Ovary (tissue), 9 donors: Measurements from ENCODE around the gene ARMC8. TPM values are rescaled to one million over a fixed set of nuclear protein-coding genes. Genes with fewer than 3 reads are reported as not detected.

Source experiments
- DNase-seq, 5 donors: peaks; one replicate each; pipeline ENCODE4 v3.0.0-alpha.2; 2019 to 2020
- H3K27ac ChIP-seq, 2 donors: fragments of 200-600 bp; one replicate each; pipeline versions ENCODE4 v1.5.1 to v1.8.0; 2019 to 2022
- H3K27me3 ChIP-seq: fragments of 200-600 bp; one replicate; pipeline ENCODE4 v1.8.0; 2022
- H3K36me3 ChIP-seq: fragments of 200-600 bp; sonication (generic); one replicate; pipeline ENCODE4 v1.5.1; 2019
- H3K4me1 ChIP-seq: one replicate; pipeline ENCODE4 v1.8.1; 2013; ENCODE audit warnings: mild to moderate bottlenecking, moderate library complexity; ENCODE audit not compliant: insufficient read depth
- H3K4me3 ChIP-seq: fragments of 200-600 bp; sonication (generic); one replicate; pipeline ENCODE4 v1.5.1; 2017
- H3K9me3 ChIP-seq, 2 donors: fragments of 200-600 bp in 1 of 2; sonication (generic) in 1 of 2; one replicate each; pipeline versions ENCODE4 v1.5.1 to v1.8.1; 2013 to 2019; ENCODE audit warnings: mild to moderate bottlenecking in 1 of 2, moderate library complexity in 1 of 2
- CTCF ChIP-seq, 3 donors: fragments of 450-650 bp in 2 of 3; fragments of 200-600 bp in 1 of 3; IDR thresholded peaks; one replicate each; pipeline versions ENCODE4 v1.5.1 to v1.8.0; 2016 to 2022; ENCODE audit warnings: antibody characterized with exemption in 3 of 3, mild to moderate bottlenecking in 1 of 3
- EP300 ChIP-seq: sonication (generic); formaldehyde crosslinking; IDR thresholded peaks from one replicate; pipeline ENCODE4 v1.6.1; 2017; ENCODE audit warnings: antibody characterized with exemption
- POLR2A ChIP-seq: fragments of 450-650 bp; IDR thresholded peaks from one replicate; pipeline ENCODE4 v1.6.1; 2017; ENCODE audit warnings: antibody characterized with exemption, mild to moderate bottlenecking, moderate library complexity
- WGBS, 3 donors: extraction: QIAGEN DNeasy Blood & Tissue Kit in 1 of 3; methylation state at CpG; one replicate each; pipeline versions ENCODE4 v1.1.5 to v1.1.7; 2013 to 2017; 5-methylcytosine and 5-hydroxymethylcytosine counted together
- intact Hi-C, 4 donors: fragments of 100-400 bp; cut with DNase I; formaldehyde crosslinking; loops; one replicate each; pipeline versions ENCODE4 v1.11.0 to v1.15.1; 2022 to 2023
- polyA plus RNA-seq, 2 donors: library from polyadenylated mRNA; stranded (reverse); fragments of 200-250 nt in 1 of 2; fragments of 350-450 nt in 1 of 2; fragmentation: Illumina TruSeq in 1 of 2; extraction: RNeasy Lipid Tissue Mini Kit (QIAGEN cat#74804) in 1 of 2; gene quantifications; one replicate each; pipeline ENCODE4 v1.2.3, GENCODE V29; 2013 to 2014
- total RNA-seq, 7 donors: library from RNA; depleted of rRNA in 2 of 7; stranded (reverse); fragments of >200 nt in 2 of 7; fragmentation: NEBNext Ultra II Directional in 3 of 7; extraction: Animal tissue kit (Norgen Biotek cat#: 25700) in 3 of 7; gene quantifications; one replicate each; pipeline versions ENCODE4 v1.1.0 to v1.2.4, GENCODE V29; 2016 to 2023
- donor health status: DM: no; HTN: no; CAD: no; lungs with moderate emphysema.
- donor health status: DM: no; HTN: no; CAD: no.
- donor health status: Bipolar disorder and iron deficiency.
- donor health status: DM: yes; HTN: yes; CAD: no.
- donor health status: DM: no; HTN: no; CAD: no.
- donor health status: DM: yes; HTN: yes; CAD: no.

ARMC8 gene
- total and polyA plus RNA-seq, 9 donors: 14.3 to 49.2 (median 42.9) TPM

- Histone ChIP-seq H3K36me3 (no peaks in the 10 kb centered on the region), H3K9me3 (no peaks in the 10 kb centered on the region), H3K27ac (peak overlapping the region; percentile 8 to 14), H3K4me1 (no peaks in the 10 kb centered on the region), H3K4me3 (peak overlapping the region; percentile 70), H3K27me3 (no peaks in the 10 kb centered on the region)
- intact Hi-C loops: no loop called here
- TF ChIP-seq CTCF (IDR thresholded peaks at IDR 0.05) (no peak), EP300 (no peak), POLR2A (no peak)
- WGBS, 3 donors: 55 to 64% (median 57%) methylated on average over 13 of the region's 13 CpGs
- DNase-seq: no peak
Measured at GRCh38 chr3:138173769-138174420, 13.2 kb upstream of the ARMC8 start.

GRCh38 chr3:138174421-138175131 is 12.5 kb upstream of the ARMC8 start, which contains the start of gene DBR1:
Gene DBR1 (minus strand): TSS chr3:138174921. CDS start chr3:138174795, 126 bp downstream.
- Histone ChIP-seq H3K4me1 (no peaks in the 10 kb centered on the region), H3K9me3 (no peaks in the 10 kb centered on the region), H3K27ac (peak within 1 kb of the TSS; percentile 8 to 14), H3K36me3 (no peaks in the 10 kb centered on the region), H3K27me3 (no peaks in the 10 kb centered on the region), H3K4me3 (peak within 1 kb of the TSS; percentile 70)
- 0 to 1% (median 0%) methylated on average over 34 to 38 of the region's 38 CpGs for WGBS, 3 donors
- intact Hi-C loops: no loop called here
- DNase-seq: peak; percentile 71 to 86 (median 76)
- no peak for TF ChIP-seq CTCF (IDR thresholded peaks at IDR 0.05)
- TF ChIP-seq POLR2A: peak; percentile 54

- H3K9me3 ChIP-seq: no peaks in the 10 kb centered on the region
- H3K4me3 ChIP-seq: no peak overlapping the region
- no peaks in the 10 kb centered on the region for H3K36me3 ChIP-seq
- intact Hi-C loops: loop anchor here in 1 of 4 donors (5.0 kb wide), 1 partner anchor 52 kb away; no protein-coding TSS in a partner anchor
- H3K27me3 ChIP-seq: no peaks in the 10 kb centered on the region
- H3K4me1 ChIP-seq: no peaks in the 10 kb centered on the region
- no peak for TF ChIP-seq POLR2A
- no peak for TF ChIP-seq EP300
- no peak for TF ChIP-seq CTCF (IDR thresholded peaks at IDR 0.05)
- 14 to 22% (median 20%) methylated on average over 2 of the region's 2 CpGs for WGBS, 3 donors
- DNase-seq: no peak
- no peak overlapping the region for H3K27ac ChIP-seq
Measured at GRCh38 chr3:138180375-138181029, 6.6 kb upstream of the ARMC8 start.

- Histone ChIP-seq H3K27ac (no peak overlapping the region), H3K36me3 (no peaks in the 10 kb centered on the region), H3K4me1 (peaks cover 4% of the 10 kb centered on the region), H3K9me3 (no peaks in the 10 kb centered on the region), H3K27me3 (no peaks in the 10 kb centered on the region), H3K4me3 (no peak overlapping the region)
- no peak for DNase-seq
- intact Hi-C loops: loop anchor here in 1 of 4 donors (5.0 kb wide), 1 partner anchor 47 kb away; no protein-coding TSS in a partner anchor
- TF ChIP-seq POLR2A (no peak), CTCF (IDR thresholded peaks at IDR 0.05) (no peak)
- 27 to 44% (median 30%) methylated on average over 3 of the region's 3 CpGs for WGBS, 3 donors
Measured at GRCh38 chr3:138184994-138185393, 2.1 kb upstream of the ARMC8 start.
